GM08714 (cell line): ENCODE results near the gene FCGR2B.
"Not testable (repeated sequence)": the region's sequence is repeated elsewhere in the genome, so short reads cannot be mapped to it uniquely, and the experiment has no call there.

Experiments
- H3K4me3 ChIP-seq: fragments of 200-500 bp; sonication (Bioruptor generic); 2 replicates; pipeline ENCODE4 v1.5.1; 2014; ENCODE audit warnings: mild to moderate bottlenecking, low read length, inconsistent platforms
- ZNF274 ChIP-seq: IDR thresholded peaks from 2 replicates; pipeline ENCODE4 v1.6.1; 2012; ENCODE audit warnings: mild to moderate bottlenecking, low read depth, low read length

Gene FCGR2B

GRCh38 chr1:161647507-161648360, 15.2 kb upstream of the FCGR2B start:
- H3K4me3 ChIP-seq, result not testable (repeated sequence)

DNA sequence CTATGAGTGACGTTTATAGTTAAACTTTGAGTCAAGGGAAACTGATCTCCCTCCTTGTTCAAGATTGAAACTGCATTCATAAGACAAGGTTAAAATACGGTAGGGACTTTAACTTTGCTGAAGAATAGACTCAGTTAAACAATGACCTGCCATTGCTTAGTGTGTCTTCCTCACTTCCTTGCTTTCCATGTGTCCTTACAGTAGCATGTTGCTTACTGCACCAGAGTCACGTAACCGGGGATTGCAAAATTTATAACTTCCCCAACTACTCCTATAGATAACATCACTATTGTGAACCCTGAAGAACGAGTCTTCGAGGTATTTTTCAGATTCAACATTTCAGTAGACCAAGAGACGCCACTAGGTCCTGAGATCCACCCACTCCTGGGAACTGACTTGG, 9.4 kb upstream of the FCGR2B start:
- not testable (repeated sequence) for H3K4me3 ChIP-seq

GRCh38 chr1:161653971-161654370, 9.0 kb upstream of the FCGR2B start:
- H3K4me3 ChIP-seq, result not testable (repeated sequence)

DNA sequence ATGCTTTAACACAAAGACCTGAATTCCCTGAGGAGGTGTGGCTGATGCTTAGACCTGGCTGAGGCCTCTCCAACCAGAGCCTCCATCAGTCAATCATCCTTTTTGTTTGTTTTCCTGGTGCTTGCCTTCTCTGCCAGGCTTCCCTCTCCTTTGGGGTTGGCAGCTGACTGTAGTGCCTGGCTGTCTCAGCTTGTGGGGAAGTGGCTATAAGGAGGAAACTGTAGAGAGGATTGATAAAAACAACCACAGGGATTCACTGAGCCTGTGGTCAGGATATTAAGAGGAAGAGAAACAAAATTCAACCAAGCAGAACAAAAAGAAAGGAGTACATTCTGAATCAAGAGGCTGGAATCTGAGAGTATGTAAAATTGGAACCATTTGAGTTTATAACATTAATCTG, 4.4 kb upstream of the FCGR2B start:
- not testable (repeated sequence) for H3K4me3 ChIP-seq

DNA sequence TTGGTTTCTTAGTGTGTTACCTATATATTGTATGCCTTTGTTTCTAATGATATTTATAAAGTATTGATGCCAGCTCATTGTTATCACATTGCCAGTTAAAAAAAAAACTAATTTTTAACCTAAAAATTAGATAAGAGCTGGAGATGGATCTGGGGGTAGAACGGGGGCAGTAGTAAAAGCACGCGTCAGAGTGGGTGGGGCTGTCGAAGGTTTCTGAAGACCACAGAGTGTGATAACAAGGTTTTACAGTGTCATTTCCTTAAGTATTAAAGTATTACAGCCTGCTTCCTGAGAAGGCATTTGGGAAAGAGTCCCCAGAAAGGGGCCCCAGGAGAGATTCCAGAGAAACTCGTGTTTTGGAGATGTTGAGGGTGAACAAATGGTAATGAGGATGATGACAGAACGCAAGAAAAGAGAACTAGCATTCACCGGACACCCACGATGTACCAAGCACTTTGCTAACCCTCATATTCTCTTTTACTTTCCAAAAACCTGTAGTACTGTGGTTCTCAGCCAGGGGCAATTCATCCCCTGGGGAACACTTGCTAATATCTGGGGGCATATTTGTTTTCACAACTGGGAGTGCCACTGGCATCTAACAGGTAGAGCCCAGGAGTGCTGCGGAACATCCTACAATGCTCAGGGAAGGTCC, 1.2 kb upstream of the FCGR2B start:
- not testable (repeated sequence) for H3K4me3 ChIP-seq

- H3K4me3 ChIP-seq, result not testable (repeated sequence)
Observed at GRCh38 chr1:161663569-161663968, 626 bp downstream of the FCGR2B start.

- not testable (repeated sequence) for H3K4me3 ChIP-seq
Observed at GRCh38 chr1:161664689-161665088, 1.7 kb downstream of the FCGR2B start.

GRCh38 chr1:161671045-161672020, 8.4 kb downstream of the FCGR2B start:
- H3K4me3 ChIP-seq, result not testable (repeated sequence)

GRCh38 chr1:161673437-161673836, 10.5 kb downstream of the FCGR2B start:
- H3K4me3 ChIP-seq, result not testable (repeated sequence)

- H3K4me3 ChIP-seq, result not testable (repeated sequence)
Observed at GRCh38 chr1:161674447-161674846, 11.5 kb downstream of the FCGR2B start.

GRCh38 chr1:161674908-161675307, 12.0 kb downstream of the FCGR2B start:
- H3K4me3 ChIP-seq, result not testable (repeated sequence)

- no peak overlapping the region for H3K4me3 ChIP-seq
- no peak for TF ChIP-seq ZNF274
Observed at GRCh38 chr1:161676441-161676840, 13.5 kb downstream of the FCGR2B start.

DNA sequence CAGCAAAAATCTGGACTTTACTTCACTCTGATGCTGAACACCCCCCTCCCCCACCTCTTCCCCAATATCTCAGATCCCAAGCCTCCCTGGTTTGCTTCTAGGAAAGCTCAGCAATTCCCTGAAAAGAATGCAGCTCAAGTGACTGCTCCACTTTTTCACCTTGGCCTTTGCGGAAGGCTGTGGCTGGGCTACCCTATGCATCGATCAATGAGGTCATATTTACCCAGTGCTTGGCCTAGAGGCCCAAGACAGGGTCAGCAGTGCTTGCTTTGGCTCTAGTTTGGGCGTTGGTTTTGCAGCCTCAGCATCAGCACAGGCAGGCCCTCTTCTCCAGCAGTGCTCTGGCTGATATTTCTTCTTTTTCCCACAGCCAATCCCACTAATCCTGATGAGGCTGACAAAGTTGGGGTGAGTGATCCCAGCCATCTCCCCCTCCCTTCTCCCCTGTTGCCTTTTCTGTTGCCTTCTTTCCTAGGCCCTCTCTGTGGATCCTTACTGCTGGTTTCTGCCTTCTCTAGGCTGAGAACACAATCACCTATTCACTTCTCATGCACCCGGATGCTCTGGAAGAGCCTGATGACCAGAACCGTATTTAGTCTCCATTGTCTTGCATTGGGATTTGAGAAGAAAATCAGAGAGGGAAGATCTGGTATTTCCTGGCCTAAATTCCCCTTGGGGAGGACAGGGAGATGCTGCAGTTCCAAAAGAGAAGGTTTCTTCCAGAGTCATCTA, 14.2 kb downstream of the FCGR2B start:
- no peak for TF ChIP-seq ZNF274

DNA sequence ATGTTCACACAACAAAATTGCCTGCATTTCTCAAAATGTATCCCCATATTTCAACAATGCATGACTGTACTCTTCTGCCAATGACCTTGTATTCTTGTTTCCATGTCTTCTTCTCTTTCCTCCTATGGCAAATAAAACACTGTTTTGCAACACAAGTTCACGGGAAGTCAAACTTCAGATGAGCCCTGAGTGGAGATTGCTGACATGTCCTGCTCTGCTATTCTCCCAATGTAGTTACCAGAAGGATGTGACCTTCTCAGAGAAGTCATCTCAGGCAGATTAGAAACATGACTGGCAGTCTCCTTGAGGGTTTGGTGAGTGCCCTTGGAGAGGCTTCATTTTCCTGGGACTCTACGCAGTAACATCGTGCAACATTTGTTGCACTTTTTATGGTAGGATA, 15.6 kb downstream of the FCGR2B start:
- TF ChIP-seq ZNF274, result no peak
- no peak overlapping the region for H3K4me3 ChIP-seq

More for the DNA sequence above, 14.2 kb downstream of the FCGR2B start:
- no peak overlapping the region for H3K4me3 ChIP-seq

DNA sequence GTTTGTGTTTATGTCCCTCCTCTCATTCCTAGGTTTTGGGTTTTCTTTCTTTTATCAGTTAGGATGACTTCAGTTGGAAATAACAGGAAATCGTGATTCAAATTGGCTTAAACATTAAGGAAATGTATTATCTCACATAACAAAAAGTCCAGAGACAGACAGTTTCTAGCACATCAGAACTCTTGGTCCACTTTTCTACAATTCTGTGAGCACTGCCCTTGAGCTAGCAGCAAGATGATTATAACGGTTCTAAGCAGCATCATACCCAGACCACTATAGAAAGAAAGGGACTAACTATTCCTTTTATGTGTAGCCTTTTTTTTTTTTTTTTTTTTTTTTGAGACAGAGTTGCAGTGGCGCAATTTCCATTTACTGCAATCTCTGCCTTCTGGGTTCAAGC, 18.9 kb downstream of the FCGR2B start:
- H3K4me3 ChIP-seq, result no peak overlapping the region
- TF ChIP-seq ZNF274, result no peak
